ENCODE measurements around the gene KDM6A. TPM values are rescaled to one million over a fixed set of nuclear protein-coding genes. Genes with fewer than 3 reads are reported as not detected.

Gene KDM6A
- total RNA-seq, 1 experiment from 2014 or later = 40.9 TPM

GRCh38 chrX:44876767-44877166 is 3.8 kb downstream of the KDM6A start:
- no peak for DNase-seq (ENCODE audit: low spot score)
- POLR2A ChIA-PET (ENCODE audit: low non-redundant PET) = no interaction called here
- Histone ChIP-seq H3K4me1 (ENCODE audit: insufficient read depth, low read length, poor library complexity, severe bottlenecking) (peaks cover 7% of the 10 kb centered on the region), H3K9me3 (ENCODE audit: low read depth, low read length, poor library complexity, severe bottlenecking) (no peaks in the 10 kb centered on the region), H3K4me3 (ENCODE audit: low read depth, low read length, poor library complexity, severe bottlenecking) (no peak overlapping the region), H3K27ac (ENCODE audit: low read depth, low read length, poor library complexity, severe bottlenecking) (no peak overlapping the region), H3K27me3 (replicated peaks; ENCODE audit: insufficient read depth, low read depth, low read length, poor library complexity) (no peaks in the 10 kb centered on the region), H3K36me3 (ENCODE audit: insufficient read depth, low read length, poor library complexity, severe bottlenecking) (peaks cover 5% of the 10 kb centered on the region)
- CTCF ChIA-PET = no interaction called here
- intact Hi-C loops (cut with micrococcal nuclease; ENCODE audit: unreplicated experiment) = loop anchor here (10.0 kb wide), 1 partner anchor 332 kb away; the partner anchor contains the start of gene FUNDC1
- TF ChIP-seq CTCF (conservative IDR thresholded peaks at IDR 0.05; ENCODE audit: low read depth, low read length) = no peak
- no peak for TF ChIP-seq EZH2 (IDR thresholded peaks at IDR 0.05; ENCODE audit: borderline replicate concordance, low read depth, low read length, poor library complexity, severe bottlenecking)
- no TSS peak for BruUV-seq (replicated peaks)

- CTCF ChIA-PET = no interaction called here
- POLR2A ChIA-PET (ENCODE audit: low non-redundant PET) = no interaction called here
- peaks cover 7% of the 10 kb centered on the region for H3K4me1 ChIP-seq (ENCODE audit: insufficient read depth, low read length, poor library complexity, severe bottlenecking)
- H3K27ac ChIP-seq (ENCODE audit: low read depth, low read length, poor library complexity, severe bottlenecking) = no peak overlapping the region
- H3K4me3 ChIP-seq (ENCODE audit: low read depth, low read length, poor library complexity, severe bottlenecking) = no peak overlapping the region
- no peaks in the 10 kb centered on the region for H3K27me3 ChIP-seq (replicated peaks; ENCODE audit: insufficient read depth, low read depth, low read length, poor library complexity)
- peaks cover 5% of the 10 kb centered on the region for H3K36me3 ChIP-seq (ENCODE audit: insufficient read depth, low read length, poor library complexity, severe bottlenecking)
- intact Hi-C loops (cut with micrococcal nuclease; ENCODE audit: unreplicated experiment) = loop anchor here (10.0 kb wide), 1 partner anchor 334 kb away; the partner anchor contains the start of gene FUNDC1
- no TSS peak for BruUV-seq (replicated peaks)
- no peak for DNase-seq (ENCODE audit: low spot score)
- TF ChIP-seq EZH2 (IDR thresholded peaks at IDR 0.05; ENCODE audit: borderline replicate concordance, low read depth, low read length, poor library complexity, severe bottlenecking) = no peak
- TF ChIP-seq CTCF (conservative IDR thresholded peaks at IDR 0.05; ENCODE audit: low read depth, low read length) = no peak
- no peaks in the 10 kb centered on the region for H3K9me3 ChIP-seq (ENCODE audit: low read depth, low read length, poor library complexity, severe bottlenecking)
These were observed 5.8 kb downstream of the KDM6A start for GRCh38 chrX:44878780-44879179.

- Histone ChIP-seq H3K27me3 (replicated peaks; ENCODE audit: insufficient read depth, low read depth, low read length, poor library complexity) (no peaks in the 10 kb centered on the region), H3K9me3 (ENCODE audit: low read depth, low read length, poor library complexity, severe bottlenecking) (no peaks in the 10 kb centered on the region), H3K4me1 (ENCODE audit: insufficient read depth, low read length, poor library complexity, severe bottlenecking) (peaks cover 7% of the 10 kb centered on the region), H3K36me3 (ENCODE audit: insufficient read depth, low read length, poor library complexity, severe bottlenecking) (peaks cover 5% of the 10 kb centered on the region), H3K4me3 (ENCODE audit: low read depth, low read length, poor library complexity, severe bottlenecking) (no peak overlapping the region), H3K27ac (ENCODE audit: low read depth, low read length, poor library complexity, severe bottlenecking) (no peak overlapping the region)
- TF ChIP-seq CTCF (conservative IDR thresholded peaks at IDR 0.05; ENCODE audit: low read depth, low read length) (no peak), EZH2 (IDR thresholded peaks at IDR 0.05; ENCODE audit: borderline replicate concordance, low read depth, low read length, poor library complexity, severe bottlenecking) (no peak)
- no peak for DNase-seq (ENCODE audit: low spot score)
- CTCF ChIA-PET = no interaction called here
- BruUV-seq (replicated peaks) = no TSS peak
- intact Hi-C loops (cut with micrococcal nuclease; ENCODE audit: unreplicated experiment) = no loop called here
- POLR2A ChIA-PET (ENCODE audit: low non-redundant PET) = no interaction called here
These were observed 8.6 kb downstream of the KDM6A start for GRCh38 chrX:44881549-44881948.

All from A673 (cell line).